Measurements from ENCODE around the gene DNALI1. TPM values are rescaled to one million over a fixed set of nuclear protein-coding genes. Genes with fewer than 3 reads are reported as not detected.

DNALI1 gene
- total RNA-seq, 1 experiment from 2014 or later: not detected

GRCh38 chr1:37553927-37554808 is 2.6 kb upstream of the DNALI1 start, which contains the start of gene SNIP1:
TSS of gene SNIP1 (minus strand) at chr1:37554293. CDS start at chr1:37554229, 64 bp downstream.
- Histone ChIP-seq H3K9ac (ENCODE audit: low read length) (peak within 1 kb of the TSS; percentile 95), H3F3A (ENCODE audit: low read length, unreplicated experiment) (no peaks in the 10 kb centered on the region), H3K9me2 (replicated peaks; ENCODE audit: low read length) (no peaks in the 10 kb centered on the region), H3K4me2 (ENCODE audit: low read length) (peak within 1 kb of the TSS; percentile 90), H3K79me2 (ENCODE audit: low read length) (peaks cover 44% of the 10 kb centered on the region), H3K9me3 (ENCODE audit: low read length) (no peaks in the 10 kb centered on the region), H2AFZ (ENCODE audit: low read length) (peak within 1 kb of the TSS; percentile 83), H3K4me1 (ENCODE audit: insufficient read depth, low read length) (peaks cover 20% of the 10 kb centered on the region), H4K20me1 (ENCODE audit: low read length) (peaks cover 7% of the 10 kb centered on the region), H3K27me3 (ENCODE audit: low read length) (no peaks in the 10 kb centered on the region), H3K36me3 (ENCODE audit: low read depth, low read length) (peaks cover 14% of the 10 kb centered on the region), H3K27ac (ENCODE audit: low read length) (peak within 1 kb of the TSS; percentile 59), H3K4me3 (ENCODE audit: low read length) (peak within 1 kb of the TSS; percentile 100)
- peak; percentile 93 for ATAC-seq
- TF ChIP-seq EZH2 (IDR thresholded peaks at IDR 0.05; ENCODE audit: low read length, unreplicated experiment): no peak
- TF ChIP-seq EZH2phosphoT487 (IDR thresholded peaks at IDR 0.05; ENCODE audit: borderline replicate concordance, low read length): no peak
- no peak for TF ChIP-seq CTCF (conservative IDR thresholded peaks at IDR 0.05; ENCODE audit: low read depth, low read length)
- POLR2A ChIA-PET (ENCODE audit: unreplicated experiment): no interaction called here
- no TSS peak for BruUV-seq (replicated peaks)
- CTCF ChIA-PET: interaction anchor here (0.6 to 1.0 kb wide), 2 partner anchors 40 to 58 kb away, joined by 10 read pairs; partner anchors contain the start of gene MEAF6
- DNase-seq: peak; percentile 94
- intact Hi-C loops (cut with micrococcal nuclease): loop anchor here (5.0 kb wide), 1 partner anchor 138 kb away; the partner anchor contains the start of gene CDCA8

GRCh38 chr1:37557402-37557801 is 662 bp downstream of the DNALI1 start:
- BruUV-seq (replicated peaks): no TSS peak
- H3K9me3 ChIP-seq (ENCODE audit: low read length): no peaks in the 10 kb centered on the region
- no peaks in the 10 kb centered on the region for H3F3A ChIP-seq (ENCODE audit: low read length, unreplicated experiment)
- TF ChIP-seq CTCF (conservative IDR thresholded peaks at IDR 0.05; ENCODE audit: low read depth, low read length) (no peak), EZH2 (IDR thresholded peaks at IDR 0.05; ENCODE audit: low read length, unreplicated experiment) (no peak), EZH2phosphoT487 (IDR thresholded peaks at IDR 0.05; ENCODE audit: borderline replicate concordance, low read length) (no peak)
- peaks cover 18% of the 10 kb centered on the region for H3K79me2 ChIP-seq (ENCODE audit: low read length)
- no peaks in the 10 kb centered on the region for H3K9me2 ChIP-seq (replicated peaks; ENCODE audit: low read length)
- ChIA-PET CTCF (no interaction called here), POLR2A (ENCODE audit: unreplicated experiment) (no interaction called here)
- no peak overlapping the region for H3K27ac ChIP-seq (ENCODE audit: low read length)
- no peak overlapping the region for H3K4me3 ChIP-seq (ENCODE audit: low read length)
- H3K27me3 ChIP-seq (ENCODE audit: low read length): no peaks in the 10 kb centered on the region
- no peak overlapping the region for H2AFZ ChIP-seq (ENCODE audit: low read length)
- no peak overlapping the region for H3K4me2 ChIP-seq (ENCODE audit: low read length)
- ATAC-seq (no peak), DNase-seq (no peak)
- H4K20me1 ChIP-seq (ENCODE audit: low read length): peaks cover 7% of the 10 kb centered on the region
- no peak overlapping the region for H3K9ac ChIP-seq (ENCODE audit: low read length)
- H3K36me3 ChIP-seq (ENCODE audit: low read depth, low read length): peaks cover 2% of the 10 kb centered on the region; the same call in 1 of the 2 replicates
- intact Hi-C loops (cut with micrococcal nuclease): no loop called here
- peaks cover 14% of the 10 kb centered on the region for H3K4me1 ChIP-seq (ENCODE audit: insufficient read depth, low read length)

- H3K9me2 ChIP-seq (replicated peaks; ENCODE audit: low read length): no peaks in the 10 kb centered on the region
- H3K36me3 ChIP-seq (ENCODE audit: low read depth, low read length): no peaks in the 10 kb centered on the region
- peaks cover 4% of the 10 kb centered on the region; the same call in 1 of the 2 replicates for H3K4me1 ChIP-seq (ENCODE audit: insufficient read depth, low read length)
- ATAC-seq (no peak), DNase-seq (no peak)
- no peaks in the 10 kb centered on the region for H3K9me3 ChIP-seq (ENCODE audit: low read length)
- no peak overlapping the region for H3K4me3 ChIP-seq (ENCODE audit: low read length)
- TF ChIP-seq EZH2phosphoT487 (IDR thresholded peaks at IDR 0.05; ENCODE audit: borderline replicate concordance, low read length): no peak
- TF ChIP-seq EZH2 (IDR thresholded peaks at IDR 0.05; ENCODE audit: low read length, unreplicated experiment): no peak
- TF ChIP-seq CTCF (conservative IDR thresholded peaks at IDR 0.05; ENCODE audit: low read depth, low read length): no peak
- no peaks in the 10 kb centered on the region for H3K27me3 ChIP-seq (ENCODE audit: low read length)
- H3K9ac ChIP-seq (ENCODE audit: low read length): no peak overlapping the region
- ChIA-PET POLR2A (ENCODE audit: unreplicated experiment) (no interaction called here), CTCF (no interaction called here)
- H2AFZ ChIP-seq (ENCODE audit: low read length): no peak overlapping the region
- peaks cover 8% of the 10 kb centered on the region for H3K79me2 ChIP-seq (ENCODE audit: low read length)
- BruUV-seq (replicated peaks): no TSS peak
- no peak overlapping the region for H3K27ac ChIP-seq (ENCODE audit: low read length)
- intact Hi-C loops (cut with micrococcal nuclease): no loop called here
- H3K4me2 ChIP-seq (ENCODE audit: low read length): no peak overlapping the region
- H3F3A ChIP-seq (ENCODE audit: low read length, unreplicated experiment): no peaks in the 10 kb centered on the region
- H4K20me1 ChIP-seq (ENCODE audit: low read length): peaks cover 3% of the 10 kb centered on the region
Observed at GRCh38 chr1:37558411-37558810, 1.7 kb downstream of the DNALI1 start.
